GM10266 (cell line): ENCODE data around the gene TGM5.
"Not testable (repeated sequence)": the region's sequence is repeated elsewhere in the genome, so short reads cannot be mapped to it uniquely, and the experiment has no call there.

ENCODE experiments used
- DNase-seq: peaks from one replicate; pipeline ENCODE4 v3.0.0; 2012; ENCODE audit errors: extremely low spot score
- CTCF ChIP-seq: IDR thresholded peaks from 2 replicates; pipeline ENCODE4 v1.5.1; 2012; ENCODE audit warnings: mild to moderate bottlenecking, low read depth; ENCODE audit not compliant: control insufficient read depth, insufficient read depth; ENCODE audit errors: missing control alignments

TGM5 gene

DNA sequence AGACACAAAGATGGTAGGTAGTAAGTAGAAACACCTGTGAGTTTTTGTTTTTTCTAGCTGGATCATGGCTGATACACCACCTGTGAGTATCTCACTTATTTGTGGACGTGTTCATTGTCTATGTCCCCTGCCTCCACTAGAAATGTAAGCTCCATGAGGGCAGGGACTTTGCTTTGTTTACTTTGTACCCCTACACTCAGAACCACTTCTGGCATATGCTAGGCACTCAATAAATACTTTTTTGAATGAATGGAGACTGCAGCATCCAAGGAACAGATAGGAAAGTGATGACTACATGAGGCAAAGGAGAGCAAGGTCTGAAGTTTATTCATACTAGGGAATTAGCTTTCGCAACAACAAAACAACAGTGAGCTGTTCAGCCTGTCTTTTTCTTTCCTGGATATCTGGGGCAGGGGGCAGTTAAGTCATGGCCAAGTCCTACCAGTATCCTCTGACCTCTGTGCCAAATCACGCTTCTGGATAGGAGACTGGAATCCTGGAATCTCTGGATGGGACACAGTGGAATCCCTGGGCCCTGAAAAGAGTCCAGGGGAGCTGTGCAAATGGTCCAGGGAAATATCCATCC, 34.3 kb downstream of the TGM5 start:
- no peak for DNase-seq
- no peak for TF ChIP-seq CTCF

- no peak for DNase-seq
- TF ChIP-seq CTCF = no peak
Measured at GRCh38 chr15:43230640-43231115, 36.0 kb downstream of the TGM5 start.

GRCh38 chr15:43229977-43230376, 36.8 kb downstream of the TGM5 start:
- TF ChIP-seq CTCF = no peak
- DNase-seq = no peak

DNA sequence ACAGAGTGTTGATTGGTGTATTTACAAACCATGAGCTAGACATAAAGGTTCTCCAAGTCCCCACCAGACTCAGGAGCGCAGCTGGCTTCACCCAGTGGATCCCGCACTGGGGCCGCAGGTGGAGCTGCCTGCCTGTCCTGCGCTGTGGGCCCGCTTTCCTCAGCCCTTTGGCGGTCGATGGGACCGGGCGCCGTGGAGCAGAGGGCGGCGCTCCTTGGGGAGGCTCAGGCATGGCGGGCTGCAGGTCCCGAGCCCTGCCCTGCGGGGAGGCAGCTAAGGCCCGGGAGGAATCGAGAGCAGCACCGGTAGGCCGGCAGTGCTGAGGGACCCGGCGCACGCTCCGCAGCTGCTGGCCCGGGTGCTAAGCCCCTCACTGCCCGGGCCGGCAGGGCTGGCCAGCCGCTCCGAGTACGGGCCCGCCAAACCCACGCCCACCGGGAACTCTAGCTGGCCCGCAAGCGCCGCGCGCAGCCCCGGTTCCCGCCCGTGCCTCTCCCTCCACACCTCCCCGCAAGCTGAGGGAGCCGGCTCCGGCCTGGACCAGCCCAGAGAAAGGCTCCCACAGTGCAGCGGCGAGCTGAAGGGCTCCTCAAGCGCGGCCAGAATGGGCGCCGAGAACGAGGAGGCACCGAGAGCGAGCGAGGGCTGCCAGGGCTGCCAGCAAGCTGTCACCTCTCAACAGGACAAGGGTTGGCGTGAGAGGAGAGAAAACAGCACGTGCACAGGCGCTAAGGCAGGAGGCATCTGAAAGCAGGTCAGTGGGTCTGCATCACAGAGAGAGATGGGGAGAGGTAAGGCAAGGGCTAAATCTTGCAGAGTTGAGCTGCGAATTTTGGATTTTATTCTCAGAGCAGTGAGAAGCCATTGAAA, 40.1 kb downstream of the TGM5 start:
- TF ChIP-seq CTCF = no peak
- no peak for DNase-seq

- not testable (repeated sequence) for DNase-seq
Measured at GRCh38 chr15:43225950-43226255, 40.8 kb downstream of the TGM5 start.

DNA sequence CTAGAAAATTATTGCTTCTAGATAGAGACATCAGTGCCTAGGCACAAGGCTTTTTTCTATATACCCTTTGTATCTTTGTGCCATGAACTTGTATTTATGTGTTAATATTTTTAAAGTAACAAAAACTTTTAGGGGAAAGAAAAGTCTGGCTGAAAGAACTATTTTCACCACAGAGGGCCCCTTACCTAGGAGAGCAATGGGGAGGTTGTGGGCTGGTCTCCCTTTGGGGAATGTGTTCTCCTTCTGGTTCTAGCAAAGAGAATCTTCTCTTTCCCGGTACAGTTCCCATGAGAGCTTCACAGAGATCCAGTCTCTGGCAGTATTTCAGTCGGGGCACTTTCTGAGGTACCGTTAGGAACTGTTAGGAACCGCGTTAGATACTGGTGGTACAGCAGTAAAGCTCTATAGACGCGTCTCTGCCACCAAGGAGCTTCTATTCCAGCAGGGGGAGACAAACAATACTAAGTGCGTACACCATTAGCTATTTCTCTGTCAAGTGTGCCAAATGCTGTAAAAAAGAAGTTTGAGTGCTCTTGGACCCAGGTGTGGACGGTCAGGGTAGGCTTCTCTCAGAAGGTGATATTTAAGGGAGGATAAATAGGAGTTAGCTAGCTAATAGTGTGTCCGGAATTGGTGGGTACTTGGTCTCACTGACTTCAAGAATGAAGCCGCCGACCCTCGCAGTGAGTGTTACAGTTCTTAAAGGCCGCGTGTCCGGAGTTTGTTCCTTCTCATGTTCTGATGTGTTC, 41.4 kb downstream of the TGM5 start:
- DNase-seq = peak; percentile 86
- peak; percentile 82 for TF ChIP-seq CTCF

GRCh38 chr15:43221422-43221821, 45.3 kb downstream of the TGM5 start:
- no peak for TF ChIP-seq CTCF
- DNase-seq = no peak
